Erythroblast (primary cell): Measurements from ENCODE around the gene TOR3A.

Experiments used
- GATA1 ChIP-seq: IDR thresholded peaks from 2 replicates; pipeline ENCODE4 v1.6.1; 2011; ENCODE audit warnings: low read depth, mild to moderate bottlenecking, control low read depth, low read length, moderate library complexity
- POLR2A ChIP-seq: IDR thresholded peaks from 2 replicates; pipeline ENCODE4 v1.6.1; 2011; ENCODE audit warnings: mild to moderate bottlenecking, low read length

DNA sequence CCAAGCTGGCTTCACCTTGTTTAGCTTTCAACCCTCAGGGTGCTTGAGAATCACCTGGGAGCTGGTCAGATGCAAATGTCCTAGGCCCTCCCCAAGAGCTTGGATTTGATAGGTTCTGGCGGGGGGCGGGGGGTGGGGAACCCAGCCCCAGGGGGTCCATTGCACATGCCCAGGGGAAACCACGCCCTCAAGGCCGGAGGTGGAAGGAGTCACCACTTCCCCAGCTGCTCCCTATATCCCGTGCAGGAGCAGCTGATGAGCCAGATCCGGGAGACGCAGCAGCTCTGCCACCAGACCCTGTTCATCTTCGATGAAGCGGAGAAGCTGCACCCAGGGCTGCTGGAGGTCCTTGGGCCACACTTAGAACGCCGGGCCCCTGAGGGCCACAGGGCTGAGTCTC lies 5.8 kb downstream of the TOR3A start:
- no peak for TF ChIP-seq POLR2A
- TF ChIP-seq GATA1: no peak
